Activated CD4-positive, alpha-beta T cell treated with anti-CD3 and anti-CD28 coated beads, Interleukin-2, amount 50 U/mL, for 24 hours (primary cell): ENCODE measurements around the gene TNFAIP3.
"Not testable (repeated sequence)": the region's sequence is repeated elsewhere in the genome, so short reads cannot be mapped to it uniquely, and the experiment has no call there.

Experiments used
- DNase-seq, 2 donors: peaks; one replicate each; pipeline ENCODE4 v3.0.0-alpha.2; 2020; ENCODE audit warnings: low read depth in 1 of 2, low spot score in 1 of 2

The TNFAIP3 gene

GRCh38 chr6:137844327-137844726, 22.7 kb upstream of the TNFAIP3 start:
- not testable (repeated sequence) for DNase-seq

GRCh38 chr6:137844773-137845172, 22.3 kb upstream of the TNFAIP3 start:
- DNase-seq = not testable (repeated sequence)

- DNase-seq = no peak
These were observed 21.6 kb upstream of the TNFAIP3 start for GRCh38 chr6:137845460-137845859.

- DNase-seq = no peak
These were observed 20.8 kb upstream of the TNFAIP3 start for GRCh38 chr6:137846274-137846673.

- no peak for DNase-seq
These were observed 20.2 kb upstream of the TNFAIP3 start for GRCh38 chr6:137846772-137847313.

- no peak for DNase-seq
These were observed 19.3 kb upstream of the TNFAIP3 start for GRCh38 chr6:137847748-137848147.

- DNase-seq = no peak
These were observed 18.4 kb upstream of the TNFAIP3 start for GRCh38 chr6:137848672-137849071.

GRCh38 chr6:137849181-137849980, 17.7 kb upstream of the TNFAIP3 start:
- no peak for DNase-seq

DNA sequence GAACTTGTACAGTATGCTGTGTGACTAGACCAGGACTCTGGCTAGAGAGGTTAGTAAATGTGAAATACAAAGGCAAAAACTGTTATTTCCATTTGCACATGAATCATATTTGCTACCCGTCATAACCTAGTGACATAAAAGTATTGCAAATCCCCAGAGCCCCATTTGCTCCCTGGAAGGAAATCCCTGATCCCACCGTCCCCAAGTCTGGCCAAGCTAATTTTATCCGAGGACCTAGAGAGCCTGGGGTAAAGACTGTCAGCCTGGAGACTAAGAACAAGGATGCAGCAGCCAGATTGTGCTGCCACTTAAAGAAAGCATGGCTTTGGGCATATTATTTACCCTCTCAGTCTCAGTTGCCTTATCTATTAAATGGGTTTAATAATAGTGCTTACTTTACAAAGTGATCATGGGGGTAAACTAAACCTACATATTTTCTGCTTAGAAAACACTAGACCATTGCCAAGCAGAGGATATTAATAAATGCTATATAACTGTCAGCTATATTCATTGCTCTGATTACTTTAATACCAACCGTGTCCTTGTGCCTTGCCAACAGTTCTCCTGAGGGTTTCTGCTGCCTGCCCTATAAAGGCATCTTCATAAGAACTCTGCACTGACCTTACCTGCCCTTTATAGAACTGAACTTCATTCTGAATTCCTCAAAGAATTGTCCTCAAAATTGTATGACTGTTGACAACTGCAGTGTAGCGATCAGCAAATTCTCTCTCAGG, 16.9 kb upstream of the TNFAIP3 start:
- no peak for DNase-seq

DNA sequence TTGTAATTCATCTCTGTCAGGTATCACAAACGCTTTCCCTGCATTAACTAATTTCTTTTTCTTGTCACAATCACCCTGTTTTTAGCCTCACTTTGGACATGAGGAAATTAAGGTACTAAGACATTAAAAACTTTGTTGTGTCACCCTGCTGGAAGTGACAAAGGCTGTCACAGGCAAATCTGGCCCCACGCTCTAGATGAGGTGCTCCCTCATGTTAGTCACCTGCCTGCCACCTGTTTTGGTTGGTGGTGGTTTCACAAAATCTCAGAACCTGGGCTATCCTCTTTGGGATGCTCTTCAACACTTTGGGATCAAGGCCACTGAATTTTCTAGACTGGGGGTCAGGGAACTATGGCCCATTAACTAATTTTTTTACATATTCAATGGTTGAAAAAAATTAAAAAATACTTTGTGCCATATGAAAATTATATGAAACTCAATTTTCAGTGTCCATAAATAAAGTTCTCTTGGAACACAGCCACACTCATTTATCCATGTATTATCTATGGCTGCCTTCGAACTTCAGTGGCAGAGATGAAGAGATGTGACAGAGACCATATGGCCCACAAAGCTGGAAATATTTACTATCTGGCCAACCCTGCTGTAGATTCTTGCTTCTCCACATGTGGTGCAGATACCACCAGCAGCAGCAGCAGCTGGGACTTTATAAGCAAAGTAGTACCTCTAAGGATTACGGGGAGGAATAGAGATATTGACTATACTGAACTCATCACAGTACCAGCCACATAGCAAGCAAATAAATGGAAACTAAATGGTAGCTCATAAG, 16.1 kb upstream of the TNFAIP3 start:
- DNase-seq = no peak

DNA sequence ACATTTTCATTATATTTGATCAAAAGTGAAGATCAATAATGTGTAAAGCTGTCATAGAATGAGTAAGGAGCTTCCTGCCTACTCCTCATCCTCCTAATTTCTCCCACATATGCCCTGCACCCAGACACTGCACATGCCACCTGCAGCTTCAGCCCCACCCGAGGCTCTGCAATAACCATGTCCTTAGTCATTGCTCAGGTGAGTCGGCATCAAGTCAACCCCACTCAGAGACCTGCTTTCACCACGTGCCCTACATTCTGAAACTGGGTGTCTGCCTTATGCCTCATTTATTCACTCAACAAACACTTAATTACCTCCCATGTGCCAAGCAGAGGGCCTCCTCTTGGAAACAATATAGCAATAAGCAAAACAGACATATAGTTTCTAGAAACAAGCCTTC, 15.4 kb upstream of the TNFAIP3 start:
- no peak for DNase-seq

GRCh38 chr6:137852346-137852745, 14.7 kb upstream of the TNFAIP3 start:
- no peak for DNase-seq

DNA sequence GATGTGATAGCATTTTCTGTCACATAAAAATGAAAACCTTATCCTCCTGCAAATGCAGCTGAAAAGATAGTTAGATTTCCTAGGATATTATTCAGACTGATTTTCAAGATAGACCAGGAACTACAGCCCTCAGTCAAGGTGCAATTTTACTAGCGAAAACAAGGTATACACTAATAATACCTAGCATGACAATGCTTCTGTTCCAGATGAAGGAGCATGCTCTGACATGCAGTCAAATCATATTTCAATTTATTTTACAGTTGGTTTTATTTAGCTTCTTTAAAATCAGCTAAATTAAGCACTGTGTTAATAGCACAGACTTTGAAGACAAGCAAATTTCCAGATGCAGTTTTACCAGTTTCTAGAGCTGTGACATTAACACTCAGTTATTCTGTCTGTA, 14.2 kb upstream of the TNFAIP3 start:
- DNase-seq = no peak

- no peak for DNase-seq
These were observed 13.4 kb upstream of the TNFAIP3 start for GRCh38 chr6:137853569-137854213.

DNA sequence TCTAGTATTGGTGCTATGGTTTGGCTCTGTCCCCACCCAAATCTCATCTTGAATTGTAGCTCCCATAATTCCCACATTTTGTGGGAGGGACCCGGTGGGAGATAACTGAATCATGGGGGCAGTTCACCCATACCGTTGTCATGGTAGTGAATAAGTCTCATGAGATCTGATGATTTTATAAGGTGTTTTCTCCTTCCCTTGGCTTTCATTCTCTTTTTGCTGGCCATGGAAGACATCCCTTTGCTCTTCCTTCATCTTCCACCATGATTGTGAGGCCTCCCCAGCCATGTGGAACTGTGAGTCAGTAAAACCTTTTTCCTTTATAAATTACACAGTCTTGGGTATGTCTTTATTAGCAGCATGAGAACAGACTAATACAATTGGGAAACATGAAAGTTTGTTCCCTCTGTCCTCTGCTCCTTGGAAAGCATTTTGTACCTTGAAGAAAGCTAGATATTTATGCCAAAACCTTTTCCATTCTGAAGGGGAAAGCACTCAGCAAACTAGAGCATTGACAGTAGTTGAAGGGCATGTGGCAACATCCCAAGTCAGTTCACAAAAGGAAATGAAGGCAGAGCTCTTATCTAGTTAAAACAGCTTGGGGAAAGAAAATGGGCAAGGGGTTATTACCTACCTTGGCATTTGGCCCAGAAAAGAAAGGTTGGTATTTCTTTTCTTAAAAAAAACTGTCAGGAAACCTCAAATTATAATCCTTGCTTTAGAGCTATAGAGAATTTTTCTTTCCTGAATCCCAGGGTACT, 10.7 kb upstream of the TNFAIP3 start:
- no peak for DNase-seq

GRCh38 chr6:137859025-137859424, 8.0 kb upstream of the TNFAIP3 start:
- no peak for DNase-seq

DNA sequence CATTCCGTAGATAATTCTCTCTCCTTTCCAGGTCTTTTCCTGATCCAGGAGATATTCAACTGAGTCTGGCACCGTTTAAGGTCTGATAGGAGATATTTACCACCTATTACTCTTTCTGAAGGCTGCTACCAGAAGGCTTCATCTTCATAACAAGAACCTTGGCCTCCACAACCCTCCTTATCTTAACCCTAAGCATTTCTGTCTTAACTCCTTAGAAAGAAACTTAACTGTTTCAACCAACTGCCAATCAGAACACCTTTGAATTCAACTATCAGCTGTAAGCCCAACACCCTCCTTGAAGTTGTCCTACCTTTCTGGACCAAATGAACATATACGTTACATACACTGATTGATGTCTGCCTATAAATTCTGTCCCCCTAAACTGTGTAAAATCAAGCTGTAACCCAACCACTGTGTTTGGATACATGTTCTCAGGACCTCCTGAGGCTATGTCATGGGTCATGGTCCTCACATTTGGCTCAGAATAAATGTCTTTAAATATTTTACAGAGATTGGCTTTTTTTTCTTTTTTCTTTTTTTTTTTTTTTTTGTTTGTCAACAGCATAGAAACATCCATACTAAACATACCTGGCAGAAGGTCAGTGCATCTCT, 6.6 kb upstream of the TNFAIP3 start:
- no peak for DNase-seq

DNA sequence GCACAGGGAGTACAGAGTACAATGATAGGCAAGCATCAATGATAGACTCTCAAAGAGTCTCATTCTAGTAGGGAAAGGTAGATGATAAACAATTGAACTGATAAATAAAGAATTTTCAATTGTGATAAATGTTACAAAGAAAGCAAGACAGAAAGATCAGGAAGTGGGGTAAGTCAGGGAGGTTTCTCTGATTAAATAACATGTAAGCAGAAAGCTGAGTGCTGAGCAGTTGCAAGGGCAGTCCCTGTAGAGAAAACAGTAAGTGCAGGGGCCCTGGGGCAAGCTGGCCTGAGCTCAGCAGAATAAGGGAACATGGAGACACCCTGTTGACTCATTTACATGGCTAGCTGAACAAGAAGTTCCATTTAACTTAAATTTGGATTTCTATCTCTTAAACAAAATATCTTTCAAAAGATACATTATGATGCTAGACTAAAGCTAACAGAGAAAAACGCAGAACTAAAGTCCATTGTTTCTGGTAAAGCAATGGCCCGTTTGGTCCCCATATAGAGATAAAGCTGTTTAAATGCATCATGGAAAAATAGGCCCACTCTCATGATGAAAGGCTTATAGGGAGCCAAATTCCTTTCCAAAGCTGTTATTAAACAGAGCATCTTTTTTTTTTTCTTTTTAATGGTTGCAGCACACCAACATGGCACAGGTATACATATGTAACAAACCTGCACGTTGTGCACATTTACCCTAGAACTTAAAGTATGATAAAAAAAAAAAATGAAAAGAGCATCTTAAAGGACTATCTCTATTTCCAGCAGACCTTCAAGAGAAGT, 5.3 kb upstream of the TNFAIP3 start:
- no peak for DNase-seq
